DMS 273 (cell line): ENCODE data around the gene LLGL1.
"Not testable (repeated sequence)": the region's sequence is repeated elsewhere in the genome, so short reads cannot be mapped to it uniquely, and the experiment has no call there.

ENCODE experiments used
- DNase-seq: peaks from one replicate; lab custom pipeline; 2025; ENCODE audit not compliant: unreplicated experiment; lab: John Stamatoyannopoulos, UW

LLGL1 gene

DNA sequence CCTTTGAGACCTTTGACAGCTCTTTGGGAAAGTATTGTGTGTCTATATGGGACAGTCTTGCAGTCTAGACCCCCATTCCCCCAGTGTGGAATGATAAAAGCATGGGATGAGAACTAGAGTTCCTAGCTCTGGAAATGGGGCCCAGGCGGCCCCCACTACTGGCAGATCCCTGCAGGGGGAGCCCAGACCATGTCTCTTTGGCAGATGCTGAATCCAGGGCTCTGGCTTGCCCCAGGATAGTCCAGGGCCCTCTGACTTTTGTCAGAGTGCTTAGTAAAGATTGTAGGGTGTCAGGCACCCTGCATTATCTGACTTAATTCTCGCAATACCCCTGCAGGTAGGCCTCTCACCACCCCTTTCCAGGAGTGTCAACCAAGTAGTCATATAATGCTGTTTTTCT is 33.5 kb upstream of the LLGL1 start:
- peak; percentile 22 for DNase-seq

DNA sequence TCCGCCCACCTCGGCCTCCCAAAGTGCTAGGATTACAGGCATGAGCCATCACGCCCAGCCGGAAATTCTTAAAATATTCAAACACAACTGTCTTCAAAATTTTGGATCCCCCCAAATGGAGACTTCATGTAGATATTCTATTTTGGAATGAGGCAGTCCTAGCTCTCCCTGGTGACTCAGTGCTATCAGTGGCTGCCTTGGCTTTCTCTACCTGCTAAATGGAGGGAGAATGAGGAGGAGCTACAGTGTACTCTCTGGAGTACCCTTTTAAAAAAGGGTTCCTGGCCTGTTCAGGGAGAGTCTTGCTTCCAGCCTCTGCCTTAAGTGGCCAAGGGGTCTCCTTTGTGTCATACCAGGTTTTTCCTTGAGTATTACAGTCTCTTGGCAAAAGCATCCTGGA is 31.0 kb upstream of the LLGL1 start:
- DNase-seq: no peak

DNA sequence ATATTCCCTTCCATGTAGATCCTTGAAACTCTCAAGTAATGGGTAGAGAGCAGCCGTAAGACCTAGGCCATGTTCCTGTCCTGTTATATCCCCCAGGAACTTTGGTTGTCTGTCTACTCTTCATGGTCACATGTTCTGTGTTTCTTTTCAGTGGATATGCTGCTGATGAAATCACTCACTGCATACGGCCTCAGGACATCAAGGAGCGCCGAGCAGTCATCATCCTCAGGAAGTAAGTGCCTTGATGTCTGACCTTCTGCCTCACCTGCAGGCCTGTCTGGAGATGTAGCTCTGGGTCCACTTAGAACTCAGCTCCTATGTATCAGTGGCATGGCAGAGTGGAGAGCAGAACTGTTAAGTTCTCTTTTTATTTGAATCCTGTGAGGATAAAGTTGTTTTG is 30.6 kb upstream of the LLGL1 start:
- DNase-seq: no peak

DNA sequence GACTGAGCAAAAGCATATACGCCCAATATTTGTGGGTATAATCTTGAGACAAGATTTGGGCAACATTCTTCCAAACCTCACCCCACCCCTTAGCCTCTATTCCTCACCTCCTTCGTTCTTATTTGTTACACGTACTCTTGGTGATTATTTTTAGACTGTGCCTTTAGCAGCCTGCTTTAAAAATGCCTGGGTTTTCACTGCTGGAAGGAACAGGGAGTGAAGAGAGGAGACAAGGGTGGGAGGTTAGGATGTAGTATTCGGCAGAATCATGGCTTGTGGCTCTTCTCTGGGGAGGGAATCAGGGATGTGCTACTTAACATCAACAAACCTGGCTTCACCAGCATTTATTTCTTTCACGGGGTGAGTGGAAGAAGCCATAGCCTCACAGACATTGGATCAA is 30.2 kb upstream of the LLGL1 start:
- DNase-seq: no peak

DNA sequence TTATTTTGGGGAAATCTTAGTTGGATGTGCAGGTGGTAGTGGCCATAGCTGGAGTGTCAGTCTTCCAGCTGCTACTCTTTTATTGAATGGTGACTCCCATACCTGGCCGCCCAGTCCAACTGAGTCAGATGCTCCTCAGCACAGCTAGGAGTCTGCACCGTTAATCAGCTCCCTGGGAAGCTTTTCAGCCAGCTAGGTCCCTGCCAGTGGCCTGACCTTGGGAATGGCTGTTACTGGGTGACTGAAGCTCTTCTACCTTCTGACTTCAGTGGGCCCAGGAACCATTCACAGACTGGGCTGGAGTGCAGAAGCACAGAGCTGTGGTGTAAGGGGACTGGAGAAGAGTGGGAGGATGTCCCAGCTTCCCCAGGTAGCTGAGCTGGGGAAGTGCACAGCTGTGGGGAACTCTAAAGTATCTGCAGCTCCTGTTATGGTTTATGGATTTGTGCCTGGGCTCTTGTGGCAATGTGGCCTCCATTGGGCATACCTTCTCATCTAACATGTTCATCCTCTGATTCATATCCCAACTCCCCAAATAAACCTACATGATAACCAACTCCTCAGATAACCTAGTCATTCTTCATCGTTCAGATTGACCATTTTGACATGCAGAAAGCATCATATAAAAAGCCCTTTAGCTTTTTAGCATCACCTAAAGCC is 27.8 kb upstream of the LLGL1 start:
- no peak for DNase-seq

DNA sequence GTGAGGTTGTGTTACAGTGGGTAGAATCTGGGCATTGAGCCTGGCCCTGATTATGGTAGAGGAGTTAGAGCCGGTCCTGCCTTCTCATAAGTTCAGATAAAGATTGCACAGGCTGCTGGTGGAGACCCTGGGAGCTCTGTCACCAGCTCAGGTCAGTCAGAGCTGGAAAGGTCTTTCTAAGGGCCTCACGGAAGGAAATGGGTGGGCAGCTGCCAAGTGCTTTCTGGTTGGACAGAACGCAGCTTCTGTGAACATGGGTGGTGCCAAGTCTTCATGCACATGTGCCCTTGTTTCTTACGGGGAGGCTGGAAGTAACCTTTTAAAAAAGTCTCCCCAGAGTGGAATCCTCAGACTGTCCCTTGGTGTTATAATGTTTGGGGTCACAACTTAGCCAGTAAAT is 26.9 kb upstream of the LLGL1 start:
- DNase-seq: no peak

DNA sequence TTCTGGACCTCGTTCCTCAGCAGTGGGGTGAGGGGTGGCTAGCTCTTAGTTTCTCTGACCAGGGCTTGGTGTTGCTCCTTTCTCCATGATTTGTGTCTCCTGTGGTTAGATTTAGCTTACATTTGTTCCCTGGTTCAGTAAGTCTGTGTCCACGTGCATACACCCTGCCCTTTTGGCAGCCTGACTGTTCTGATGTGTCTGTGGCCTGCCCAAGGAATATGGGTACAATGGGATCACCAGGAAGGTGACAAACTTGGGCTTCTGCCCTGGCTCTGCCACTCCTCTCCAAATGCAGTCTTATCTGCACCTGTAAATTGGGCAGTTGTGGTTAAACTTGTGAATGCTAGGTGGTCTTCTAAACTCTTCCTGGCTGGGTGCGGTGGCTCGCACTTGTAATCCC is 24.3 kb upstream of the LLGL1 start:
- DNase-seq: no peak

DNA sequence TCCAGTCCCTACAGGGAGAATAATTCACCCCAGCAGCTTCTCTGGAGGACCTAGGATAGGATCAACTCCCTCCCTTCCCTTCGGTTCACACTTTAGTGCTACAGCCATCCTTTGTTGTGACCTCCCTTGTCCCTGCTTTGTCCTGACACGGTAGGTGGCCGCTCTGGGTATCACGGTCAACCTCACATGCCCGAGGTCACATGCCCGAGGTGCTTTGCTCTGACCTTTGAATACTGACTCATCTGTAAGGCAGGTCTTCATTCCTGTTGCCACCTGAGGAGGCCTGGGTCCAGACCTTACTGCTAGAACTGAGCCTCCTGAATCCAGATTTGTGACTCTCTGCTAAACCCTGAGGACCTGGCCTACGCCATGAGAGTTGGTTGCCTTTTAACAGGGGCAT is 22.1 kb upstream of the LLGL1 start:
- no peak for DNase-seq

DNA sequence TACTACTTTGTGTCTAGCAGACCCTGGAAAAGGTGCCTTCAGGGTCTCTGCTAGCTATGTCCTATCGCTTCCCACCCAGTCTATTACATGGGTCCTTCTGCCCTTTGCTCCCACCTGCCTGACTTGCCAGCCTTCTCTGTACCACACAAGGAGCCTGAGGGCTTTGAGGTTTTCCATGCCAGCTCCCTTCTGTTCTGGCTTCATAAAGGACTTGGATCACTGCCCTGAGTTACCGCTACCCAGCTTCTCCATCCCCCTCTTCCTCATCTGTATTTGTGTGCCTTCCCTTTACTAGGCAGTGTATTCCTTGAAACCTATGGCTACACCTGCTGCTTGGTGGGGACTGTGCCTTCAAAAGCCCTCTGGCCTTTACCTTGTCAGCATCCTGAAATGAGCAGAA is 19.6 kb upstream of the LLGL1 start:
- DNase-seq: no peak

DNA sequence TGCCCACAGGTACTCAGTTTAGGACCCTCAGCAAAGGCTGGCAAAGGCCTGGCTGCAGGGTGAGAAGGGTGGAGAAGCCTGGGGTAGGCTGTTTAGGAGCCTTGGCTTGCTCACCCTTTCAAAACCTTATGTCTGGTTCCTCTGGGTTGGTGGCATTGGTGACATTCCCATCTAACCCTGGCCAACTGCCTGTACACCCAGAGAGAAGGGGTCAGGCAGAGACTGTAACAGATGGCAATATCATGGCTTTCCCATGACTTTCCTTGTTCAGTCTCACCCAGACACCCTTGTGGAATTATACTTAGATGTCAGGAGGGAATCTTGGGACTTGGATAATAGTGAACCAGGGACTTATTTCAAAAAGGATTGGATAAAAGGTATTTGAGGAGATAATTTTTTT is 18.5 kb upstream of the LLGL1 start:
- no peak for DNase-seq

DNA sequence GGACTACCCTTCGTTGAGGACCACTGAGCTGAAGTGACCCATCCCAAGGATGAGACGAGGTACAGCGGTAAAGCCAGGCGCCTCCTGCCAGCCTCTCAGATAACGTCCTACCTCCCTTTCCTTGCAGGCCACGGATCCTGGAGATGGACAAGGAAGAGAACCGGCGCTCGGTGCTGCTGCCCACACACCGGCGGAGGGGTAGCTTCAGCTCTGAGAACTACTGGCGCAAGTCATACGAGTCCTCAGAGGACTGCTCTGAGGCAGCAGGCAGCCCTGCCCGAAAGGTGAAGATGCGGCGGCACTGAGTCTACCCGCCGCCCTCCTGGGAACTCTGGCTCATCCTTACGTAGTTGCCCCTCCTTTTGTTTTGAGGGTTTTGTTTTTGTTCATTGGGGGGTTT is 17.3 kb upstream of the LLGL1 start:
- no peak for DNase-seq

DNA sequence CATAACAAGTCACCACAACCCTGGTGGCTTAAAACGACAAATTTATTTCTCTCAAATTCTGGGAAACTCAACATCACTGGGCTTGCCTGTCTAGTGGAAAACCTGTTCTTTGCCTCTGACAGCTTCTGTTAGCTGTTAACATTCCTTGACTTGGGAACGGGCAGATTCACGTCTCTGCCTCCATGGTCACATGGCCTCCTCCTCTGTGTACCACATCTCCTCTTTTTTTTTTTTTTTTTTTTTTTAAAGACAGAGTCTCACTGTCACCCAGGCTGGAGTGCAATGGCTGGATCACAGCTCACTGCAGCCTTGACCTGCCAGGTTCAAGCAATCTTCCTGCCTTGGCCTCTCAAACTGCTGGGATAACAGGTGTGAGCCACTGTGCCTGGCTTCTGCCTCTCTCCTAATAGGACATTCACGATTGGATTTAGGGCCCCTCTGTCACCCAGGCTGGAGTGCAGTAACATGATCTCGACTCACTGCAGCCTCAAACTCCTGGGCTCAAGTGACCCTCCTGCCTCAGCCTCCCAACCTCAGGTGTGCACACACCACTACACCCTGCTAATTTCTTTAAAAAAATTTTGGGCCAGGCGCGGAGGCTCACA is 11.7 kb upstream of the LLGL1 start:
- no peak for DNase-seq

DNA sequence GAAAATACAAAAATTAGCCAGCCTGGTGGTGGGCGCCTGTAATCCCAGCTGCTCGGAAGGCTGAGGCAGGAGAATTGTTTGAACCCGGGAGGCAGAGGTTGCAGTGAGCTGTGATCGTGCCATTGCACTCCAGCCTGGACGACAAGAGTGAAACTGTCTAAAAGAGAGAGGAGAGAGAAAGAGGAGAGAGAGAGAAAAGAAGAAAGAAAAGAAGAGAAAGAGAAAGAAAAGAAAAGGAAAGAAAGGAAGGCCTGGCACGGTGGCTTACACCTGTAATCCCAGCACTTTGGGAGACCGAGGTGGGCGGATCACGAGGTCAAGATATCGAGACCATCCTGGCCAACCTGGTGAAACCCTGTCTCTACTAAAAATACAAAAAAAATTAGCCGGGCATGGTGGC is 8.5 kb upstream of the LLGL1 start:
- not testable (repeated sequence) for DNase-seq

DNA sequence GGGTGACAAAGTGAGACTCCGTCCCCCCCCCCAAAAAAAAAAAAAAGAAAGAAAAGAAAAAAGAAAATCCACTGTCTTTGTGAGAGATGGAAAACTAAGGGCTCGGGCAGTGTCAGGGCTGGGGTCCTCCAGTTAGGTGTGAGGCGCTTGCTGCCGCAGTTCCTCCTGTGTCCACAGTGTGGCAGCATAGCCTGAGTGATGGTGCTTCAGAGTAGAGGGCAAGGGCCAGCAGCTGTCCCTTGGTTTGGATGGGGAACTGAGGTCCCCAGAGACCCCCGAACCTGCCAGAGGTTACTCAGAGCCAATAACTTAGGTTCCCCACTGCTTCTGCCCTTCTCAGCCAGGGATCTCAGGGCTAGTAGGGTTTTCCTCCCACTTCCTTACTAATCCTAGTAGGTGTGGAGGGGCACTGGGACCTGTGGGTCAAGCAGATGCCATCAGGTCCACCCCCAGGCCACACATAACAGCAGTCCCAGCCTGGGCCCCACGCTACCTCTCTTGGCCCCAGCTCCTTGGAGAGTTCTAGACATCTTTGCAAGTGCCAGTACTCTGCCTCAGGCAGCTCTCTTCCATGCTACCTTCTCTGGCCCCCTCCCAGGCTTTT is 7.9 kb upstream of the LLGL1 start:
- peak; percentile 79 for DNase-seq

DNA sequence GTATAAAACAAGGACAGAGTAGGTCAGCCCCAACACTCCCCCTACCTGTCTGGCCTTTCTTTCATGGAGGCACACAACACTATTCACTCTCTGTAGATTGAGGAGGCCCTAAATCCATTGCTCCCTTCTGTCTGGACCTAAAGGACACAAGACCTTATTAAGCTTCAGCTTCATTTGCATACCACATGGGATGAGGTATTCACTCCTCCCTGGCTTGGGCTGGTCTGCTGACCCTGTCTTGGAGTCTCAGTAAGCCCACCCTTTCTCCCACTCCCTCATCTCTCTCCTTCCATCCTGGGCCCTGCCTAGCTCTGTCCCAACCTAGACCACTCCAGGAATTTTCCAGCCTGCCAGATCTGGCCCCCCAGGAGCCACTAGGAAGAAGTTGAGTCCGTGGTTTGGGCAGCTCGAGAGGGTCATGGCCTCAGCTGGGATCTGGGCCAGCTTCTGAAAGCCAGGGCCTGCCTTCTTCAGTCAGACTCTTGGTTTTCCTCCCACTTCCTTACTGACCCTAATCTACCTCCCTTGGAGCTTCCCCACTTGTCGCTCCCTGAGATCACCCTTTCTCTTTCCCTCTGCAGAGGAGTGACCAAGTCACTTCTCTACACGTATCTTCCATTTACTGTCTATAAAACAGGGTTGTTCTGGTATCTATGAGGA is 6.5 kb upstream of the LLGL1 start:
- DNase-seq: no peak

DNA sequence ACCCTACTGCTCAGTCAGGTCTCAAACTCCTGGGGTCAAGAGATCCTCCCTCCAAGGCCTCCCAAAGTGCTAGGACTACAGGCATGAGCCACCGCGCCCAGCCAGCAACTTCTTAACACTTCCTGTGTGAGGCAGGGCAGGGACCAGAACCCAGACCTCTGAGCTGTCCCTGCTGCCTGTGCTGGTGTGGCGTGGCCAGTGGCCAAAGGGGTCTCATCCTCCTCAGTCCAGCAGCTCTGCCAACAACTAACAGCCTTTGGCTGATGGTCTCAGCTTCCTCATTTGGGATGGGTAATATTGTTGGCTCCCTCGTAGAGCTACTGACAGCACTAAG is 1.4 kb upstream of the LLGL1 start:
- DNase-seq: no peak

DNA sequence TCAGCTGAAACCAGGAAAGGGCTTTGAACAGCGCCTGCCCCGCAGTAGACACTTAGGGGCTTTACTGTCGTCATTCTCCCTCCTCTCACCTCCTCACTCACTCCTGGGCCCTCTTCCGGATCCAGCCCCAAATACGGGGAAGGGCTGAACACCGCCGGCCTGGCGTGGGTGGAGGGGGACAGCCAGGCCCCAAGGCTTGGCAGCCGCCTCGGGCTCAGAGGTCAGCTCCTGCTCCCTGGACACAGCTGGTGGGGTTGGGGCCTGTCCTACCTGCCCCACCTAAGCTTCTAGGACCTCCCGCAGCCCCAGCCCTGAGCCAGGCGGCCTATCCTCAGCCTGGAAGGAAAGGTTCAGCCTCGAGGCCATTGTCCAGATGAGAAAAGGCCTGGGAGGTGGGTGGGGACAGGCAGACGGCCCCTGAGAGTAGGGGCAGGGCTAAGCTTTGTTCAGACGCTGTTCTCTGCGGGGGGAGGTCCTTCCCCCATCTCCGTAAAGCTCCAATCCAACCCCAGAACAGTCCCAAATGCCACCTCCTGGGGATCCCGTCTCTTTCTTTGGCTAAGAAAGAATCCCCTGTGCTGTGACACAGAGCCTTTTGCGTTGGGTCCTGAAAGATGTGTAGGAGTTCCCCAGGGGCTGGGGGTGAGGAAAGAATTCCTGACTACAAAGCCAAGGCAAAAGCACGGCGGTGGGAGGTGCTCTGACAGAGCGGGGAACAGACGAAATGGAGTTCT is 881 bp upstream of the LLGL1 start:
- peak; percentile 54 for DNase-seq

DNA sequence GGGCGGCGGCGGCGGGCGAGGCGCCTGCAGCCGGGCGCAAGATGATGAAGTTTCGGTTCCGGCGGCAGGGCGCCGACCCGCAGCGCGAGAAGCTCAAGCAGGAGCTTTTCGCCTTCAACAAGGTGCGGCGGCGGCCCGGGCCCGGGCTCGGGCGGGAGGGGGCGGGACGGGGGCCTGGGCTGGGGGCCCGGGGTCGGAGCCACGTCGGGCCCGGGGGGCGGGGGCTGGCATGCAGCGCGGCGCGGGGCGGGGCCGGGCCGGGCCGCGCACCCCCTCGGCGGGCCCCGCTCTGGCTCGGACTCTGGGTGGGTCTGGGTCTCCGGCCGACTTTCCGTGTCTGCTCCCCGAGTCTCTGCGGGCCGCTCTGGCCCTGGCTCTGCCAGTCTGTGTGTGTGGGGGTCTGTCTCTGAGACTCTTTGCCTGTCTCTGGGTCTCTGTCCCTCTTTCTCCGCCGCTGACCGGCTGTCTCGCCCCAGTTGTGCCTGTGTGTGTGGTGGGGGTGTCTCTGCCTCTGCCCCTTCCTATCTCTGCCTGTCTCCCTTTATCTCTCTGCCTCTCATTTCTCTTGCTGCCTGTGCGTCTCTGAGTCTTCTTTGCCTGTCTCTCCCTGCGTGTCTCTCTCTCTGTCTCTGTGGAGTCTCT is 328 bp downstream of the LLGL1 start:
- DNase-seq: no peak

DNA sequence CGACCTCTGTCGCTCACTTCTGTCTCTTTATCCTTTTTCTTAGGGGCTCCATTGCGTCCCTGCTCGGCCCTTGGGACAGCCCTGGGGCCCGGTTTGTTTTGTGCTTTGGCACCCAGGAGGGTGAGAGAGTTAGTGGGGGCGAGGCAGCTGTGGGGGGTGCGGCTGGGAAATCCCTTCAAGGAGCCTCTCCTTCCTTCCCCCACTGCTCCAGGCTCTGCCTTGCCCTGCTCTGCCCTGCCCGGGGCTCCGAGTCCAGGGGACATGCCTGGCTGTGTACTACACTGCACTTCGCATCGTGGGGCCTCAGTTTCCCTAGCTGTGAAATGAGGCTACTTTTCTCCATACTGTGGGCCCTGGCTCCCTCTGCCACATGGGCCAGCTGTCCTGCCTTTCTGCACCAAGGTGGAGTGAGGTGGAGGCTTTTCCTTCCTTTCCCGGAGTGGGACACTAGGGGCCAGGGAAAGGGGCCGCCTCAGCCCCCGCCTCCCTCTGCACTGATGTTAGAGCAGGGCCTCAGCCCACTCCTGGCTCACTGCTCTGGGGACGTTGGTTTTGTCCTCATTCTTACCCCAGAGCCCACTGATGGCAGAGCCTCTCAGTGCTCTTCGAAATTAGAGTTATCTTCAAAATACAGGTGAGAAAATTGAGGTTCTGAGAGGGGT is 980 bp downstream of the LLGL1 start:
- DNase-seq: no peak

DNA sequence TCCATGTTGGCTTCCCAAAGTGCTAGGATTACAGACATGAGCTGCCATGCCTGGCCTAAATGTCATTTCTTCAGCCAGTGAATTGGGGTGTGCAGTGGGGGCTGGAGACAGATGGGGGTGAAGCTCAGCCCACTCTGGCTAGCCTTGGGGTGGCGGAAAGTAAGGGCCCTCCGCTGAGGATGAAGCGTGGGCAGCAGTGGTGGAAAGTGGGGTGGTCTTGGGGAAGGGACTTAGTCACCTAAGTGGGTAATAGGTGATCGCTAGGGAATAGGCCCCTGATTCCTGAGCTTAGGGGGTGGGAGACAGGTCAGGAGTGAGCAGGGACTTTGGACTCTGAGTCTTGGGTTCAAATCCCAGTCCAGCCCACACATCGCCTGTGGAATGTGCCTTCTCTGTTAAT is 2.2 kb downstream of the LLGL1 start:
- no peak for DNase-seq

DNA sequence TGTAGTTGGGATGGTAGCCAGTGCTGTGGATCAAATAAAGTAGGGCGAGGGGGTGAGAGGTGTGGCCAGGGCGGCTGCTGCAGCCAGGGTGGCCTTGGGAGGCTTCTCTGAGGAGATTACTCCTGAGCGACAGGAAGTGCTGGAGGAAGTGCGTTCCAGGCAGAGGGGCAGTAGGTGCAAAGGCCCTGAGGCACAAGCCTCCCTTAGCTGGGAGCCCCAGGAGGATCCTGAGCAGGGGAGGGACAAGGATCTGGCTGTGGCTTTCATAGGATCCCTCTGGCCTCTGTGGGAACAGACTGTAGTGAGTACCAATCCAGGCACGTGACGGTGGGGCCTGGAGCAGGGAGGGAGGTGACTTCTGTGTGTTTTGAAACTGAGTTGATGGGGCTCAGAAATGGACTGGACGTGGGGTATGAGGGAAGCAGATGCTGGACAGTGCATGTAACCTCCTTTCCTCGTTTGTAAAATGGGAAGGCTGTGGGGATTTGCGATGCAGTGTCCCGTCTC is 2.8 kb downstream of the LLGL1 start:
- DNase-seq: no peak
